Right lobe of liver (tissue), 4 donors: ENCODE measurements around the gene HIGD1C.

ENCODE experiments used
- CTCF ChIP-seq, 4 donors: fragments of 200-600 bp in 3 of 4; fragments of 450-650 bp in 1 of 4; IDR thresholded peaks; one replicate each; pipeline versions ENCODE4 v1.5.1 to v1.8.0; 2016 to 2022; ENCODE audit warnings: antibody characterized with exemption in 4 of 4, mild to moderate bottlenecking in 2 of 4
- POLR2A ChIP-seq: fragments of 450-650 bp; IDR thresholded peaks from one replicate; pipeline ENCODE4 v1.6.1; 2017; ENCODE audit warnings: antibody characterized with exemption, mild to moderate bottlenecking
- donor health status: DM: no; HTN: no; CAD: no.
- donor health status: DM: no; HTN: no; CAD: no.
- donor health status: DM: no; HTN: yes; CAD: no.

GRCh38 chr12:50933459-50934124 is 18.8 kb upstream of the HIGD1C start:
- TF ChIP-seq CTCF (IDR thresholded peaks at IDR 0.05) (no peak), POLR2A (no peak)
